Endometrial microvascular endothelial cells (primary cell): Measurements from ENCODE around the gene TBXA2R. TPM values are rescaled to one million over a fixed set of nuclear protein-coding genes. Genes with fewer than 3 reads are reported as not detected.
"Not testable (repeated sequence)": the region's sequence is repeated elsewhere in the genome, so short reads cannot be mapped to it uniquely, and the experiment has no call there.

ENCODE experiments used
- in situ Hi-C: cut with HindIII; loops from 2 replicates; pipeline ENCODE4 v1.10.0; 2017; ENCODE audit warnings: low sequenced_read_pairs, low pct_unique_long_range_greater_than_20kb; ENCODE audit errors: inconsistent ontology term
- total RNA-seq: library from RNA; depleted of rRNA; stranded (reverse); fragments of >200 nt; gene quantifications from one replicate; pipeline ENCODE4 v1.2.3, GENCODE V29; 2015; ENCODE audit errors: inconsistent ontology term

TBXA2R gene
- total RNA-seq, 1 donor from 2014 or later, result 4.2 TPM

DNA sequence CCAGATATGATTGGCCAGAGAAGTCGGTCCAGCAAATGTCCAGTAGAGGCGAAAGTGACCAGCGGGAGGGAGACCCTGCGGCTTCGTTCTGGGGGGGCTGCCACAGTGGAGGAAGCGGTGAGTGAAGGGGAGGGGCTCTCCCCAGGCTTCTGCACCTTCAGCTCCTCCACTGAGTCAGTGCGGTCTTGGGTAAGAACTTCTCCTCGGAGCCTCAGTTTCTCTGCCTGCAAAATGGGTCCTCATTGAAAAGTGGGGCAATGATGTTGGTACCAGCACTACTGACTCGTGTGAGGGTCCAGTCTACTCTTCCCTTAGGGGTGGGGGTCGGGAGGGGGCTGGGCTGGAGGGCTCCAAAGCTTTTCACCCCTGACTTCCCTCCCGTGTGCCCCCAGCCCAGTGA is 17.2 kb downstream of the TBXA2R start:
- in situ Hi-C loops, result no loop called here

DNA sequence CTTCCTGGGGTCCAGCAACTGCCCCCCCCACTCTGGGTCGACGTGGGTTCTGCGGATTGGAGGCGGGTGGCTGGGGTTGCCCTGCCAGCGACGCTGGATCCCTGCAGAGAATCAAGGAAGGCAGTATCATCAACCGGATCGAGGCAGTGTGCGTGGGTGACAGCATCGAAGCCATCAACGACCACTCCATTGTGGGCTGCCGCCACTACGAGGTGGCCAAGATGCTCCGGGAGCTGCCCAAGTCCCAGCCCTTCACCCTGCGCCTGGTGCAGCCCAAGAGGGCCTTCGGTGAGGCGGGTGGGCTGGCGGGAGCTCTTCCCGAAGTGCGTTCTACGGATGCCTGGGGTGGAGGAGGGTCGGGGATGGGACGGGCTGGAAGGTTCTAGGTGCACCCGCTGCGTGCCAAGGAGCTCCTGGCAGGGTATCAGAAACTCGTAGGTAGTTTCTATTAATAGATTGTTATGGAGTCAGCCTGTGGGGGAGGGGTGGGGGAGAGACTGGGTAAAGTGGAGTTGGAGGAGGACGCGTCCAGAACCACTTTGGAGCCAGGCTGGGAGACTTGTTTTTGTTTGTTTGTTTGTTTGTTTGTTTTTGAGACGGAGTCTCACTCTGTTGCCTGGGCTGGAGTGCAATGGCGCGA is 19.8 kb downstream of the TBXA2R start:
- in situ Hi-C loops, result no loop called here

GRCh38 chr19:3586127-3586626 is 20.5 kb downstream of the TBXA2R start:
- in situ Hi-C loops, result no loop called here

- in situ Hi-C loops, result no loop called here
Measured at GRCh38 chr19:3585301-3586126, 21.2 kb downstream of the TBXA2R start, which contains the start of gene GIPC3. TSS of gene GIPC3 (plus strand) at chr19:3585478. CDS start at chr19:3585598, 120 bp downstream.

DNA sequence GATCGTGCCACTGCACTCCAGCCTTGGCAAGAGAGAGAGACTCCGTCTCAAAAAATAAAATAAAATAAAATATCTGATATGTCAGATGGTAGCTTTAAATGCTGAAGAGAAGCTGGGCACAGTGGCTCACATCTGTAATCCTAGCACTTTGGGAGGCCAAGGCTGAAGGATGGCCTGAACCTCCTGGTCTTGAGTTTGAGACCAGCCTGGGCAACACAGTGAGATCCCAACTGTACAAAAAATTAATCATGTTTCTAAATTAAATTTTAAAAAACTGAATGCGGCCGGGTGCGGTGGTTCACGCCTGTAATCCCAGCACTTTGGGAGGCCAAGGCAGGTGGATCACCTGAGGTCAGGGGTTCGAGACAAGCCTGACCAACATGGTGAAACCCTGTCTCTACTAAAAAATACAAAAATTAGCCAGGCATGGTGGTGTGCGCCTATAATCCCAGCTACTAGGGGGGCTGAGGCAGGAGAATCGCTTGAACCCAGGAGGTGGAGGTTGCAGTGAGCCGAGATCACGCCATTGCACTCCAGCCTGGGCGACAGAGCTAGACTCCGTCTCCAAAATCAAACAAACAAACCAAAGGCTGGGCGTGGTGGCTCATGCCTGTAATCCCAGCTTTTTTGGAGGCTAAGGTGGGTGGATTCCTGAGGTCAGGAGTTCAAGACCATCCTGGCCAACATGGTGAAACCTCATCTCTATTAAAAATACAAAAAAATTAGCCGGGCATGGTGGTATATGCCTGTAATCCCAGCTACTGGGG is 22.5 kb downstream of the TBXA2R start:
- in situ Hi-C loops, result not testable (repeated sequence)

DNA sequence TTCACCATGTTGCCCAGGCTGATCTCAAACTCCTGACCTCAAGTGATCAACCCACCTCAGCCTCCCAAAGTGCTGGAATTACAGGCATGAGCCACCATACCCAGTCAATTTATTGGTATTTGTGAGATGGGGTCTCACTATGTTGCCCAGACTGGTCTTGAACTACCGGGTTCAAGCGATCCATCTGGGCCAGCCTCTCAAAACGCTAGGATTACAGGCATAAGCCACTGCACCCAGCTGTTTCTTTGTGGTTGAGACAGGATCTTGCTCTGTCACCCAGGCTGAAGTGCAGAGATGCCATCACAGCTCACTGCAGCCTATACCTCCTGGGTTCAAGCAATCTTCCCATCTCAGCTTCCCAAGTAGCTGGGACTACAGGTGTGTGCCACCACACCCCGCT is 24.9 kb downstream of the TBXA2R start:
- in situ Hi-C loops, result not testable (repeated sequence)

- in situ Hi-C loops, result no loop called here
Measured at GRCh38 chr19:3580156-3580934, 26.3 kb downstream of the TBXA2R start.

DNA sequence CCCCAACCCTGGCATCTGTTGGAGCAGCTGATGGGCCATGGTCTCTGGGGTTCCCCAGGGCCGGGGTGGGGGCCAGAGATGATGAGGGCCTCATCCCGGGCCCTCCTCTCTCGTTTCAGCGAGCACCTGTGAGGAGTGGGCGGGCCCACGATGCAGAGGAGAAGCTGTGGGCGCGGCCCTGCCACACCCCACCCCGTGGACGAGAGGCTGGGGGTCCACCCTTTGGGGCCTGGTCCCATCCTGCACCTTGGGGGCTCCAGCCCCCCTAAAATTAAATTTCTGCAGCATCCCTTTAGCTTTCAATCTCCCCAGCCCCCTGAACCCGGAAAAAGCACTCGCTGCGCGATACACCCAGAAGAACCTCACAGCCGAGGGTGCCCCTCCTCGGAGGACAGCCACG is 28.3 kb downstream of the TBXA2R start:
- in situ Hi-C loops, result no loop called here

GRCh38 chr19:3577723-3578344 is 28.8 kb downstream of the TBXA2R start:
- in situ Hi-C loops, result no loop called here

GRCh38 chr19:3576696-3577443 is 29.8 kb downstream of the TBXA2R start:
- in situ Hi-C loops, result no loop called here

DNA sequence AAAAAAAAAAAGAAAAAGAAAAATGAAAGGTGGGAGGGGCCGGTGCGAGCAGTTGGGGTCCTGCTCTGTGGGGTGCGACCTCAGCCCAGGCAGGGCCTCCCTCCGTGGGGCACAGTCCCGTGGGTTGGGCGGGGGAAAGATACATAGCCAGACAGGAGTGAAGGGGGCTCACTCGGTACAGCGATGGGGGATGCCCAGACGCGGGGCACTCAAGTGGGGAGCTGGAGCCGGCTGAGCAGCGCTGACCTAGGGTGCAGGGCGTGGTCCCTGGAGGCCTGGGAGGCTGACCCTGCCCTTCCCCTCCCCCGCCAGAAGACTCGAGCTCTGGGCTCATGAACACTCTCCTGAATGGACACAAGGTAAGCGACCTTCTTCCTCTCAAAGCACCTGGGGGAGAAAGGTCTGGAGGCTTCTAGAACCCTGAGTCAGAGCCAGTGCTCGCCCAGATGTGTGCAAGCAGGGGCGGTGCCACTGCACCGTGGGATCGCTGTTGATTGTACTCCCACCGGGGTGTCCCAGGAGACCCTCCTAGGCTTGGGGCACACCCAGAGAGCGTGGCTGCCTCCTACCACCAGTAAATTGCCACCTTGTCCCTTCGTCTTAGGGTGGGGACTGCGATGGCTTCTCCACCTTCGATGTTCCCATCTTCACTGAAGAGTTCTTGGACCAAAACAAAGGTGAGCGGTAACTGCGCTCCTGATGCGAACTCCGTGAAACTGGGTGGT is 30.6 kb downstream of the TBXA2R start:
- in situ Hi-C loops, result no loop called here

DNA sequence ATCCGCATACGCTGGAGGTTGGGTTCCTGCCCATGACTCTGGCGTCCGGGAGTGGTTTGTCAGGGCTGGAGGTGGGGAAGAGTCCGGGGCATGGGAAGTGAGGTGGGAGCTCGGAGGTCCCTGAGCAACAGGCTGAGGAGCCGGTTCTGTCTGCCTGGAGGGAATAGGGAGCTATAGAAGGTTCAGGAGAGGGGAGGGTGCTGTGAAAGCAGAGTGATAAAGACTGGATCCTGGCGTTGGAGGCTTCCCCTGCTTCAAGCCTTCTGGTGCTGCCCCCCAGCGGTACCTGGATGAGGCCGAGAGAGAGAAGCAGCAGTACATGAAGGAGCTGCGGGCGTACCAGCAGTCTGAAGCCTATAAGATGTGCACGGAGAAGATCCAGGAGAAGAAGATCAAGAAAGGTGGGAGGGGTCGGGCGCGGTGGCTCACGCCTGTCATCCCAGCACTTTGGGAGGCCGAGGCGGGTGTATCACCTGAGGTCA is 31.4 kb downstream of the TBXA2R start:
- in situ Hi-C loops, result no loop called here

GRCh38 chr19:3573858-3574637 is 32.6 kb downstream of the TBXA2R start:
- in situ Hi-C loops, result no loop called here

DNA sequence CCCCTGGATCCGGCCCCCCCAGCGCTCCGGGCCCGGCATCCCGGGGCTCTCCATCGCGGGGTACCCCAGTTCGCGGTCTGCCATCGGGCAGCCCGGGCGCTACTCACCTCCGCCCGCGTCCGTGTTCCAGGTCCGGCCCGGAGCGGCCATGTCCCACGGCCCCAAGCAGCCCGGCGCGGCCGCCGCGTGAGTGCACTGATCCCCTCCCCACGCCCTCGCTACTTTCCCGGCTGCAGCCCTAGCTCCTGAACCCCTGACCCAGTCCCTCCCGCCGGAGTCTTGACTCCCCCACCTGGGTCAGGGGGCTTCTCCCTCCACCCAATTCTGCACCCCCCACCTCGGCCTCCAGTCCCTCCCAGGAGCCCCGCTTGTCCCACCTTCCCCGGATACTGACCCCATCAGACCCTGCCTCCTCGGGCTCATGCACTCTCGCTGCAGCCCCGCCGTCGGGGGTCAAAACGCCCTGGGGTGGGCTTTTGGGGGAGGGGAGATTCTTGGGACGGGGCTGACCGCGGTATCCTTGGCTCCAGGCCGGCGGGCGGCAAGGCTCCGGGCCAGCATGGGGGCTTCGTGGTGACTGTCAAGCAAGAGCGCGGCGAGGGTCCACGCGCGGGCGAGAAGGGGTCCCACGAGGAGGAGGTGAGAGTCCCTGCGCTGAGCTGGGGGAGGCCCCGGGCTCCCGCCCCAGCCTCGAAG is 33.4 kb downstream of the TBXA2R start:
- in situ Hi-C loops, result no loop called here

- in situ Hi-C loops, result no loop called here
Measured at GRCh38 chr19:3572855-3573161, 33.9 kb downstream of the TBXA2R start, which contains the start of gene HMG20B. TSS of gene HMG20B (plus strand) at chr19:3572944. CDS start at chr19:3573310, 366 bp downstream.
